Measurements from ENCODE around the gene PANX2. TPM values are rescaled to one million over a fixed set of nuclear protein-coding genes. Genes with fewer than 3 reads are reported as not detected.
A peak's percentile ranks its signal among the peaks of the same experiment; 100 is the strongest.

The PANX2 gene
- total and polyA plus RNA-seq, 2 of the 13 experiments (the other 11 are each of a cell fraction or from before 2014, with no cell fraction given) = 0.15 to 1.1 TPM

GRCh38 chr22:50186761-50187523, 16.4 kb downstream of the PANX2 start (continued):
- TF ChIP-seq AHDC1 (CRISPR knock-in tag; IDR thresholded peaks at IDR 0.05; ENCODE audit: borderline replicate concordance) = no peak
- no peak for TF ChIP-seq ATF6 (CRISPR knock-in tag; conservative IDR thresholded peaks at IDR 0.05)
- TF ChIP-seq ZNF543 (CRISPR knock-in tag; IDR thresholded peaks at IDR 0.05) = peak; percentile 49; the same call in 1 of the 2 replicates
- TF ChIP-seq PRDM4 (CRISPR knock-in tag; IDR thresholded peaks at IDR 0.05; ENCODE audit: borderline replicate concordance) = no peak
- TF ChIP-seq PHF8 (CRISPR knock-in tag; IDR thresholded peaks at IDR 0.05) = peak; percentile 42; the same call in 1 of the 2 replicates
- no peak for TF ChIP-seq ATF3 (CRISPR knock-in tag; IDR thresholded peaks at IDR 0.05)
- peak; percentile 65; the same call in 1 of the 2 replicates for TF ChIP-seq ZNF768 (CRISPR knock-in tag; IDR thresholded peaks at IDR 0.05)
- no peak for TF ChIP-seq SPEN (CRISPR knock-in tag; IDR thresholded peaks at IDR 0.05; ENCODE audit: low read depth)
- TF ChIP-seq TERF1 (CRISPR knock-in tag; IDR thresholded peaks at IDR 0.05) = no peak
- peak; percentile 49; the same call in 1 of the 2 replicates for TF ChIP-seq RBFOX2 (IDR thresholded peaks at IDR 0.05; ENCODE audit: low read depth, low read length)
- peak; percentile 51; the same call in 1 of the 2 replicates for TF ChIP-seq ZNF687 (CRISPR knock-in tag; IDR thresholded peaks at IDR 0.05)

All from HepG2 (cell line).